ENCODE data around the gene CLCN6. TPM values are rescaled to one million over a fixed set of nuclear protein-coding genes. Genes with fewer than 3 reads are reported as not detected.
A peak's percentile ranks its signal among the peaks of the same experiment; 100 is the strongest.

CLCN6 gene
- total and polyA plus RNA-seq, 2 of the 13 experiments (the other 11 are each of a cell fraction or from before 2014, with no cell fraction given): 14.9 to 19.3 TPM

DNA sequence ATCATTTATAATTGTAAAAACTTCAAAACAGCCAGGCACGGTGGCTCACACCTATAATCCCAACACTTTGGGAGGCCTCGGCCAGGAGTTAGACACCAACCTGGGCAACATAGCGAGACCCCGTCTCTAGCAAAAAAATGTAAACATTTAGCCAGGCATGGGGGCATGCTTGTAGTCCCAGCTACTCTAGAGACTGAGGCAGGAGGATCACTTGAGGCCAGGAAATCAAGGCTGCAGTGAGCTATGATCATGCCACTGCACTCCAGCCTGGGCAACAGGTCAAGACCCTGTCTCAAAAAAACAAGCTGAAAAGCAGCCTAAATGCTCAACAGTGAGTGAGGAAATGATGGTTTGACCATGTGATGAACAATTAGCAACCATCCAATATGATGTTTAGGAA, 36.7 kb upstream of the CLCN6 start:
- CTCF ChIA-PET (ENCODE audit: low intra/inter-chr PET ratio, low total read pairs): no interaction called here
- no peak for FAIRE-seq
- 59% methylated on average over 4 of the region's 4 CpGs for WGBS (ENCODE audit: low lambda C conversion rate)

DNA sequence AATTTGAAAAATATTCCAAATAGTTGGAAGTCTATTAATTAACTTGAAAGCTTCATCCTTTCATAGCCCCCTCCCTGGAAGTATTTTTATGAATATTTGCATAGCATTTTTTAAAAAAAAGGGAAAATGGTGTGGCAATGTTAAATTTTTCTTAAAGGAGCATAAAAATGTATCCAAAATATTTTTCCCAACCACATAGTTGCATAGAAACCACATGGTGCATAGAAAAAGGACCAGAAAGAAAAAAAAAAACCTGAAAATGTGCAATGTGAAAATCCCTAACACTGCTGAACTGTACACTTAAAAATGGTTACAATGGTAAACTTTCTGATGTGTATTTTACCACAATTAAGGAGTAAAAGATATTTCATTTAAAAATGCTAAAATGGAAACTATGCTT, 36.0 kb upstream of the CLCN6 start:
- H2AFZ ChIP-seq (ENCODE audit: low read length): no peak overlapping the region
- no peak overlapping the region for H3K9ac ChIP-seq (ENCODE audit: insufficient read depth, low read depth, low read length)
- ATAC-seq (no peak), FAIRE-seq (no peak), DNase-seq (ENCODE audit: low spot score) (no peak)
- no peak overlapping the region for H3K4me2 ChIP-seq (ENCODE audit: low read depth, low read length)
- H3K4me3 ChIP-seq (replicated peaks in 1 of 3; ENCODE audit: insufficient read depth in 1 of 3, low read depth in 2 of 3, low read length in 3 of 3): no peak overlapping the region
- peaks cover 11 to 34% of the 10 kb centered on the region in 2 experiments; a peak in 4 of 5 replicates for H3K27me3 ChIP-seq (ENCODE audit: control insufficient read depth in 1 of 2, insufficient read depth in 2 of 2, low read length in 2 of 2)
- no TSS peak for BruUV-seq (replicated peaks)
- no peaks in the 10 kb centered on the region for H3K36me3 ChIP-seq (replicated peaks in 1 of 2; ENCODE audit: control insufficient read depth in 1 of 2, insufficient read depth in 2 of 2, low read length in 2 of 2)
- intact Hi-C loops (cut with micrococcal nuclease; ENCODE audit: unreplicated experiment) (no loop called here), in situ Hi-C loops (cut with HindIII; ENCODE audit: extremely low pct_ligation_motif_present, low pct_unique_long_range_greater_than_20kb) (no loop called here)
- H3K4me1 ChIP-seq (ENCODE audit: insufficient read depth, low read length): peaks cover 5% of the 10 kb centered on the region; the same call in 1 of the 2 replicates
- no peaks in the 10 kb centered on the region for H4K20me1 ChIP-seq (ENCODE audit: insufficient read depth, low read length)
- H3K27ac ChIP-seq (ENCODE audit: extremely low read length, insufficient read depth, low read length): no peak overlapping the region
- H3K9me3 ChIP-seq (ENCODE audit: low read length): no peaks in the 10 kb centered on the region
- ChIA-PET CTCF (ENCODE audit: low intra/inter-chr PET ratio, low total read pairs) (no interaction called here), POLR2A (interaction anchor here (1.4 kb wide), 1 partner anchor 33 kb away, joined by 3 read pairs; no protein-coding TSS in a partner anchor)
- no peaks in the 10 kb centered on the region for H3K79me2 ChIP-seq (ENCODE audit: insufficient read depth, low read length)
- no peak for TF ChIP-seq MAZ (IDR thresholded peaks at IDR 0.05; ENCODE audit: borderline replicate concordance, low read depth, low read length)
- no peak for TF ChIP-seq MAZ (CRISPR knock-in tag; IDR thresholded peaks at IDR 0.05; ENCODE audit: low read depth)
- TF ChIP-seq, protein P1, sequence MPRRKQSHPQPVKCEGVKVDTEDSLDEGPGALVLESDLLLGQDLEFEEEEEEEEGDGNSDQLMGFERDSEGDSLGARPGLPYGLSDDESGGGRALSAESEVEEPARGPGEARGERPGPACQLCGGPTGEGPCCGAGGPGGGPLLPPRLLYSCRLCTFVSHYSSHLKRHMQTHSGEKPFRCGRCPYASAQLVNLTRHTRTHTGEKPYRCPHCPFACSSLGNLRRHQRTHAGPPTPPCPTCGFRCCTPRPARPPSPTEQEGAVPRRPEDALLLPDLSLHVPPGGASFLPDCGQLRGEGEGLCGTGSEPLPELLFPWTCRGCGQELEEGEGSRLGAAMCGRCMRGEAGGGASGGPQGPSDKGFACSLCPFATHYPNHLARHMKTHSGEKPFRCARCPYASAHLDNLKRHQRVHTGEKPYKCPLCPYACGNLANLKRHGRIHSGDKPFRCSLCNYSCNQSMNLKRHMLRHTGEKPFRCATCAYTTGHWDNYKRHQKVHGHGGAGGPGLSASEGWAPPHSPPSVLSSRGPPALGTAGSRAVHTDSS (CRISPR knock-in tag; conservative IDR thresholded peaks at IDR 0.05): no peak
- TF ChIP-seq HNF1B (CRISPR knock-in tag; IDR thresholded peaks at IDR 0.05): no peak
- no peak for TF ChIP-seq ARNT (IDR thresholded peaks at IDR 0.05)
- TF ChIP-seq CBFB (CRISPR knock-in tag; IDR thresholded peaks at IDR 0.05): no peak
- no peak for TF ChIP-seq ZNF546 (CRISPR knock-in tag; conservative IDR thresholded peaks at IDR 0.05)
- no peak for TF ChIP-seq CC2D1A (CRISPR knock-in tag; IDR thresholded peaks at IDR 0.05)
- no peak for TF ChIP-seq ZFP36L2 (CRISPR knock-in tag; IDR thresholded peaks at IDR 0.05)
- TF ChIP-seq ATAD3A (CRISPR knock-in tag; IDR thresholded peaks at IDR 0.05): no peak
- no peak for TF ChIP-seq FIP1L1 (IDR thresholded peaks at IDR 0.05; ENCODE audit: borderline replicate concordance, insufficient read depth, low read depth, low read length)
- TF ChIP-seq ZFP90 (CRISPR knock-in tag; IDR thresholded peaks at IDR 0.05; ENCODE audit: borderline replicate concordance): no peak
- TF ChIP-seq, protein P2, sequence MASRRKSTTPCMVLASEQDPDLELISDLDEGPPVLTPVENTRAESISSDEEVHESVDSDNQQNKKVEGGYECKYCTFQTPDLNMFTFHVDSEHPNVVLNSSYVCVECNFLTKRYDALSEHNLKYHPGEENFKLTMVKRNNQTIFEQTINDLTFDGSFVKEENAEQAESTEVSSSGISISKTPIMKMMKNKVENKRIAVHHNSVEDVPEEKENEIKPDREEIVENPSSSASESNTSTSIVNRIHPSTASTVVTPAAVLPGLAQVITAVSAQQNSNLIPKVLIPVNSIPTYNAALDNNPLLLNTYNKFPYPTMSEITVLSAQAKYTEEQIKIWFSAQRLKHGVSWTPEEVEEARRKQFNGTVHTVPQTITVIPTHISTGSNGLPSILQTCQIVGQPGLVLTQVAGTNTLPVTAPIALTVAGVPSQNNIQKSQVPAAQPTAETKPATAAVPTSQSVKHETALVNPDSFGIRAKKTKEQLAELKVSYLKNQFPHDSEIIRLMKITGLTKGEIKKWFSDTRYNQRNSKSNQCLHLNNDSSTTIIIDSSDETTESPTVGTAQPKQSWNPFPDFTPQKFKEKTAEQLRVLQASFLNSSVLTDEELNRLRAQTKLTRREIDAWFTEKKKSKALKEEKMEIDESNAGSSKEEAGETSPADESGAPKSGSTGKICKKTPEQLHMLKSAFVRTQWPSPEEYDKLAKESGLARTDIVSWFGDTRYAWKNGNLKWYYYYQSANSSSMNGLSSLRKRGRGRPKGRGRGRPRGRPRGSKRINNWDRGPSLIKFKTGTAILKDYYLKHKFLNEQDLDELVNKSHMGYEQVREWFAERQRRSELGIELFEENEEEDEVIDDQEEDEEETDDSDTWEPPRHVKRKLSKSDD (CRISPR knock-in tag; IDR thresholded peaks at IDR 0.05; ENCODE audit: low read depth): no peak

More for the DNA sequence above, 36.7 kb upstream of the CLCN6 start:
- in situ Hi-C loops (cut with HindIII; ENCODE audit: extremely low pct_ligation_motif_present, low pct_unique_long_range_greater_than_20kb): no loop called here
- intact Hi-C loops (cut with micrococcal nuclease; ENCODE audit: unreplicated experiment): no loop called here
- POLR2A ChIA-PET: interaction anchor here (1.4 kb wide), 1 partner anchor 32 kb away, joined by 3 read pairs; no protein-coding TSS in a partner anchor
- TF ChIP-seq FOXM1 (CRISPR knock-in tag; IDR thresholded peaks at IDR 0.05): no peak
- TF ChIP-seq ZNF121 (CRISPR knock-in tag; IDR thresholded peaks at IDR 0.05): peak; percentile 47; the same call in 1 of the 2 replicates
- no peaks in the 10 kb centered on the region for H3K36me3 ChIP-seq (replicated peaks in 1 of 2; ENCODE audit: control insufficient read depth in 1 of 2, insufficient read depth in 2 of 2, low read length in 2 of 2)
- no peak for ATAC-seq
- no peak overlapping the region for H3K4me2 ChIP-seq (ENCODE audit: low read depth, low read length)
- H3K27me3 ChIP-seq (ENCODE audit: control insufficient read depth in 1 of 2, insufficient read depth in 2 of 2, low read length in 2 of 2): peaks cover 13 to 38% of the 10 kb centered on the region in 2 experiments; a peak in 4 of 5 replicates
- H3K9ac ChIP-seq (ENCODE audit: insufficient read depth, low read depth, low read length): no peak overlapping the region
- H3K27ac ChIP-seq (ENCODE audit: extremely low read length, insufficient read depth, low read length): no peak overlapping the region
- no peaks in the 10 kb centered on the region for H4K20me1 ChIP-seq (ENCODE audit: insufficient read depth, low read length)
- DNase-seq (ENCODE audit: low spot score): no peak
- BruUV-seq (replicated peaks): no TSS peak
- no peaks in the 10 kb centered on the region for H3K9me3 ChIP-seq (ENCODE audit: low read length)
- no peak overlapping the region for H2AFZ ChIP-seq (ENCODE audit: low read length)
- no peaks in the 10 kb centered on the region for H3K79me2 ChIP-seq (ENCODE audit: insufficient read depth, low read length)
- peaks cover 5% of the 10 kb centered on the region; the same call in 1 of the 2 replicates for H3K4me1 ChIP-seq (ENCODE audit: insufficient read depth, low read length)
- no peak overlapping the region for H3K4me3 ChIP-seq (replicated peaks in 1 of 3; ENCODE audit: insufficient read depth in 1 of 3, low read depth in 2 of 3, low read length in 3 of 3)

Measured in HepG2 (cell line).